HepG2 (cell line): Measurements from ENCODE around the gene NF2. TPM values are rescaled to one million over a fixed set of nuclear protein-coding genes. Genes with fewer than 3 reads are reported as not detected.

Source experiments
- ATAC-seq: fragments of 200-7000 bp; cut with Tn5 transposase; 3 replicates; pipeline ENCODE4 v1.9.1; 2020; ENCODE audit warnings: mild to moderate bottlenecking, moderate library complexity
- BruUV-seq: library from RNA; stranded (reverse); fragments of 400-500 nt; replicated peaks from 2 replicates; lab custom pipeline; 2021; lab: Mats Ljungman, UMichigan
- CTCF ChIA-PET: fragments of 300-600 bp; formaldehyde crosslinking; extraction: SDS; loops from one replicate; lab custom pipeline; 2021; ENCODE audit warnings: low total read pairs, inconsistent platforms, low intra/inter-chr PET ratio; lab: Yijun Ruan, JAX
- POLR2A ChIA-PET: fragments of 350-600 bp; sonication (Branson Sonifier 250); formaldehyde crosslinking; loops from one replicate; lab custom pipeline; 2020; ENCODE audit warnings: antibody characterized with exemption, inconsistent platforms; lab: Yijun Ruan, JAX
- DNase-seq: peaks from one replicate; pipeline ENCODE4 v3.0.0-alpha.2; 2015; ENCODE audit warnings: low spot score
- FAIRE-seq: peaks from 3 replicates; lab custom pipeline; 2011; peaks lifted over from hg19 to GRCh38; lab: Jason Lieb, UNC
- H2AFZ ChIP-seq: one replicate; pipeline ENCODE4 v1.6.1; 2011; ENCODE audit warnings: low read length, inconsistent platforms
- H3K27ac ChIP-seq: fragments of 300-600 bp; 3 replicates; pipeline ENCODE4 v1.8.0; 2011; ENCODE audit warnings: mixed run types, mild to moderate bottlenecking, mixed read lengths, low read length, inconsistent platforms; ENCODE audit not compliant: insufficient read depth; ENCODE audit errors: extremely low read length
- H3K27me3 ChIP-seq, 2 experiments: fragments of 200-600 bp in 1 of 2; 2 replicates in 1 of 2; 3 replicates in 1 of 2; pipeline versions ENCODE4 v1.6.0 to v1.8.0; 2011; ENCODE audit warnings: low read length in 2 of 2, mild to moderate bottlenecking in 2 of 2, moderate library complexity in 2 of 2, inconsistent platforms in 1 of 2; ENCODE audit not compliant: insufficient read depth in 2 of 2, control insufficient read depth in 1 of 2
- H3K36me3 ChIP-seq, 2 experiments: fragments of 200-600 bp in 1 of 2; replicated peaks in 1 of 2; 2 replicates in 1 of 2; 3 replicates in 1 of 2; pipeline versions ENCODE4 v1.5.1 to v1.8.0; 2011; ENCODE audit warnings: low read length in 2 of 2, inconsistent platforms in 1 of 2; ENCODE audit not compliant: insufficient read depth in 2 of 2, control insufficient read depth in 1 of 2
- H3K4me1 ChIP-seq: 2 replicates; pipeline ENCODE4 v1.5.1; 2012; ENCODE audit warnings: low read length, inconsistent platforms; ENCODE audit not compliant: insufficient read depth
- H3K4me2 ChIP-seq: 2 replicates; pipeline ENCODE4 v1.6.0; 2011; ENCODE audit warnings: low read depth, low read length, inconsistent platforms
- H3K4me3 ChIP-seq, 3 experiments: fragments of 200-600 bp in 1 of 3; sonication (generic), shearing (Covaris generic) in 1 of 3; replicated peaks in 1 of 3; 2 replicates each; pipeline ENCODE4 v1.5.1; 2011 to 2016; ENCODE audit warnings: low read length in 3 of 3, inconsistent platforms in 2 of 3, low read depth in 2 of 3, mild to moderate bottlenecking in 2 of 3, control low read depth in 1 of 3, mixed read lengths in 1 of 3; ENCODE audit not compliant: insufficient read depth in 1 of 3
- H3K79me2 ChIP-seq: one replicate; pipeline ENCODE4 v1.6.1; 2011; ENCODE audit warnings: low read length, inconsistent platforms; ENCODE audit not compliant: insufficient read depth
- H3K9ac ChIP-seq: 2 replicates; pipeline ENCODE4 v1.6.0; 2011; ENCODE audit warnings: mild to moderate bottlenecking, low read depth, low read length, inconsistent platforms; ENCODE audit not compliant: insufficient read depth
- H3K9me3 ChIP-seq: 2 replicates; pipeline ENCODE4 v1.5.1; 2012; ENCODE audit warnings: mild to moderate bottlenecking, low read length
- H4K20me1 ChIP-seq: 2 replicates; pipeline ENCODE4 v1.6.0; 2011; ENCODE audit warnings: inconsistent platforms, mild to moderate bottlenecking, low read length, moderate library complexity; ENCODE audit not compliant: insufficient read depth
- CCAR2 ChIP-seq: fragments of 200-400 bp; formaldehyde crosslinking; optimal IDR thresholded peaks from 2 replicates; pipeline ENCODE3; 2018; ENCODE audit warnings: low read depth, mild to moderate bottlenecking, low read length, moderate library complexity
- CREB3 ChIP-seq: sonication (generic); formaldehyde crosslinking; IDR thresholded peaks from 2 replicates; pipeline ENCODE4 v1.5.0; 2020; ENCODE audit warnings: missing genetic modification reagents
- CTCF ChIP-seq: sonication (generic); formaldehyde crosslinking; IDR thresholded peaks from 2 replicates; pipeline ENCODE4 v1.5.0; 2020; ENCODE audit warnings: mild to moderate bottlenecking, missing genetic modification reagents, moderate library complexity
- HHEX ChIP-seq: IDR thresholded peaks from 2 replicates; pipeline ENCODE4 v1.6.1; 2016; ENCODE audit warnings: control low read depth
- LCORL ChIP-seq, 2 experiments: fragments of 450-650 bp in 1 of 2; sonication (generic) in 1 of 2; formaldehyde crosslinking in 1 of 2; IDR thresholded peaks; 2 replicates each; pipeline versions ENCODE4 v1.5.0 to v1.6.1; 2017 to 2020; ENCODE audit warnings: antibody characterized with exemption in 1 of 2, missing genetic modification reagents in 1 of 2
- MEIS2 ChIP-seq: sonication (generic); formaldehyde crosslinking; IDR thresholded peaks from 2 replicates; pipeline ENCODE4 v1.9.0; 2021; ENCODE audit warnings: mild to moderate bottlenecking, missing genetic modification reagents
- NR1H2 ChIP-seq: sonication (generic); formaldehyde crosslinking; IDR thresholded peaks from 2 replicates; pipeline ENCODE4 v1.8.1; 2022; ENCODE audit warnings: low read depth, missing genetic modification reagents, borderline replicate concordance
- RBM39 ChIP-seq: fragments of 200-400 bp; formaldehyde crosslinking; IDR thresholded peaks from one replicate; pipeline ENCODE4 v1.6.1; 2018; ENCODE audit warnings: antibody characterized with exemption, mild to moderate bottlenecking, low read depth, low read length; ENCODE audit not compliant: poor library complexity, severe bottlenecking
- SYNCRIP ChIP-seq: fragments of 200-400 bp; formaldehyde crosslinking; IDR thresholded peaks from 2 replicates; pipeline ENCODE4 v1.6.1; 2018; ENCODE audit warnings: mild to moderate bottlenecking, low read depth, low read length; ENCODE audit not compliant: insufficient read depth
- TERF1 ChIP-seq: sonication (generic); formaldehyde crosslinking; IDR thresholded peaks from 2 replicates; pipeline ENCODE4 v1.8.0; 2022; ENCODE audit warnings: mild to moderate bottlenecking, missing genetic modification reagents, moderate library complexity
- TP53 ChIP-seq: sonication (generic); formaldehyde crosslinking; conservative IDR thresholded peaks from 2 replicates; pipeline ENCODE4 v1.4.0; 2020; ENCODE audit warnings: missing genetic modification reagents
- ZBTB8A ChIP-seq: sonication (generic); formaldehyde crosslinking; IDR thresholded peaks from 2 replicates; pipeline ENCODE4 v1.4.0; 2020; ENCODE audit warnings: mild to moderate bottlenecking, low read depth, missing genetic modification reagents, borderline replicate concordance
- ZFP90 ChIP-seq: sonication (generic); formaldehyde crosslinking; IDR thresholded peaks from 2 replicates; pipeline ENCODE4 v1.8.0; 2022; ENCODE audit warnings: missing genetic modification reagents, mild to moderate bottlenecking, inconsistent platforms, borderline replicate concordance
- ZMYM2 ChIP-seq: sonication (generic); formaldehyde crosslinking; IDR thresholded peaks from 2 replicates; pipeline ENCODE4 v1.8.0; 2022; ENCODE audit warnings: mild to moderate bottlenecking, missing genetic modification reagents
- ZNF34 ChIP-seq: sonication (generic); formaldehyde crosslinking; IDR thresholded peaks from 2 replicates; pipeline ENCODE4 v1.4.0; 2020; ENCODE audit warnings: mild to moderate bottlenecking, missing genetic modification reagents, borderline replicate concordance
- ZNF589 ChIP-seq: sonication (generic); formaldehyde crosslinking; conservative IDR thresholded peaks from 2 replicates; pipeline ENCODE4 v1.8.0; 2022; ENCODE audit warnings: mild to moderate bottlenecking, moderate library complexity, missing genetic modification reagents
- ZNF792 ChIP-seq: IDR thresholded peaks from 2 replicates; pipeline ENCODE4 v1.6.1; 2016
- WGBS: methylation state at CpG from one replicate; pipeline ENCODE4 v1.1.6; 2017; ENCODE audit warnings: low lambda C conversion rate; 5-methylcytosine and 5-hydroxymethylcytosine counted together
- in situ Hi-C: cut with HindIII; loops from 2 replicates; pipeline ENCODE4 v1.10.0; 2017; ENCODE audit warnings: low pct_unique_long_range_greater_than_20kb; ENCODE audit not compliant: extremely low pct_ligation_motif_present
- intact Hi-C: fragments of 100-400 bp; cut with micrococcal nuclease; formaldehyde crosslinking; loops from one replicate; pipeline ENCODE4 v1.10.0; 2022; ENCODE audit not compliant: unreplicated experiment
- polyA plus RNA-seq, 8 experiments: library from polyadenylated mRNA; depleted of rRNA in 3 of 8; stranded (reverse) in 7 of 8; unstranded in 1 of 8; fragments of >200 nt; fragmentation: Illumina TruSeq in 4 of 8; extraction: Trizol in 4 of 8; gene quantifications; 2 replicates each; pipeline versions ENCODE4 v1.2.1 to v1.2.3, GENCODE V29; 2011 to 2016; ENCODE audit warnings: low read depth in 4 of 8, missing spikeins in 1 of 8, mixed read lengths in 1 of 8; ENCODE audit not compliant: insufficient read depth in 1 of 8
- total RNA-seq, 5 experiments: library from RNA; depleted of rRNA; stranded (reverse); fragments of >200 nt; fragmentation: Illumina TruSeq; extraction: Trizol; gene quantifications; 2 replicates each; pipeline ENCODE4 v1.2.3, GENCODE V29; 2016; ENCODE audit warnings: low read depth in 1 of 5

The NF2 gene
- total and polyA plus RNA-seq, 2 of the 13 experiments (the other 11 are each of a cell fraction or from before 2014, with no cell fraction given) = 9.3 to 33.3 TPM

GRCh38 chr22:29716814-29717545 is 113.5 kb downstream of the NF2 start (continued):
- TF ChIP-seq TERF1 (CRISPR knock-in tag) (no peak), HHEX (CRISPR knock-in tag) (no peak), ZFP90 (CRISPR knock-in tag) (0 out of 2 replicates have a peak, but pooled peaks have one; percentile 41), ZNF589 (CRISPR knock-in tag) (peak; percentile 89), ZNF792 (CRISPR knock-in tag) (peak; percentile 91), ZMYM2 (CRISPR knock-in tag) (no peak), TP53 (CRISPR knock-in tag) (no peak; the same call in 1 of the 2 replicates), MEIS2 (CRISPR knock-in tag) (peak; percentile 88; the same call in 1 of the 2 replicates), CCAR2 (no peak), LCORL (IDR thresholded peaks at IDR 0.05) (no peak), LCORL (CRISPR knock-in tag; IDR thresholded peaks at IDR 0.05) (0 out of 2 replicates have a peak, but pooled peaks have one; percentile 25), ZBTB8A (CRISPR knock-in tag) (no peak), NR1H2 (CRISPR knock-in tag) (peak; percentile 42; the same call in 1 of the 2 replicates)
- TF ChIP-seq, all 625 proteins: peak for 282

- no peaks in the 10 kb centered on the region for H3K36me3 ChIP-seq
- H3K9ac ChIP-seq = no peak overlapping the region
- peaks cover 23% of the 10 kb centered on the region; the same call in 1 of the 2 replicates for H4K20me1 ChIP-seq
- intact Hi-C loops = no loop called here
- H3K4me3 ChIP-seq = no peak overlapping the region
- H2AFZ ChIP-seq = no peak overlapping the region
- no peak for DNase-seq
- POLR2A ChIA-PET = no interaction called here
- no peaks in the 10 kb centered on the region for H3K79me2 ChIP-seq
- no peak for FAIRE-seq
- no peak overlapping the region for H3K27ac ChIP-seq
- WGBS = 24% methylated on average over 4 of the region's 11 CpGs
- no peak for ATAC-seq
- no peaks in the 10 kb centered on the region for H3K9me3 ChIP-seq
- in situ Hi-C loops = no loop called here
- no peak overlapping the region for H3K4me2 ChIP-seq
- H3K27me3 ChIP-seq = peaks cover 20 to 67% of the 10 kb centered on the region in 2 experiments
- CTCF ChIA-PET = no interaction called here
- H3K4me1 ChIP-seq = peaks cover 11% of the 10 kb centered on the region; the same call in 1 of the 2 replicates
- BruUV-seq = no TSS peak
- no peak for TF ChIP-seq CTCF
- no peak for TF ChIP-seq CREB3
- no peak for TF ChIP-seq SYNCRIP
- TF ChIP-seq ZNF34 (CRISPR knock-in tag) = no peak
- TF ChIP-seq RBM39 = no peak
Measured at GRCh38 chr22:29717789-29718188, 114.4 kb downstream of the NF2 start.
